ENCODE data around the gene MIAT.

Gene MIAT

GRCh38 chr22:26672590-26673468 lies 15.4 kb downstream of the MIAT start:
- peak; percentile 86 for DNase-seq (ENCODE audit: low spot score)
- in situ Hi-C loops (cut with MboI; ENCODE audit: low sequenced_read_pairs, unreplicated experiment) = no loop called here
- TF ChIP-seq CTCF (IDR thresholded peaks at IDR 0.05; ENCODE audit: borderline replicate concordance, control extremely low read depth, extremely low read depth, insufficient read depth, missing control alignments) = peak; percentile 51

GRCh38 chr22:26673486-26673885 lies 16.1 kb downstream of the MIAT start:
- in situ Hi-C loops (cut with MboI; ENCODE audit: low sequenced_read_pairs, unreplicated experiment) = no loop called here
- no peak for DNase-seq (ENCODE audit: low spot score)
- TF ChIP-seq CTCF (IDR thresholded peaks at IDR 0.05; ENCODE audit: borderline replicate concordance, control extremely low read depth, extremely low read depth, insufficient read depth, missing control alignments) = no peak

GRCh38 chr22:26674211-26675190 lies 17.1 kb downstream of the MIAT start:
- no peak for DNase-seq (ENCODE audit: low spot score)
- no peak for TF ChIP-seq CTCF (IDR thresholded peaks at IDR 0.05; ENCODE audit: borderline replicate concordance, control extremely low read depth, extremely low read depth, insufficient read depth, missing control alignments)
- in situ Hi-C loops (cut with MboI; ENCODE audit: low sequenced_read_pairs, unreplicated experiment) = no loop called here

- TF ChIP-seq CTCF (IDR thresholded peaks at IDR 0.05; ENCODE audit: borderline replicate concordance, control extremely low read depth, extremely low read depth, insufficient read depth, missing control alignments) = no peak
- no peak for DNase-seq (ENCODE audit: low spot score)
- in situ Hi-C loops (cut with MboI; ENCODE audit: low sequenced_read_pairs, unreplicated experiment) = no loop called here
Observed at GRCh38 chr22:26675687-26676268, 18.4 kb downstream of the MIAT start.

GRCh38 chr22:26677217-26677616 lies 19.8 kb downstream of the MIAT start:
- DNase-seq (ENCODE audit: low spot score) = no peak
- in situ Hi-C loops (cut with MboI; ENCODE audit: low sequenced_read_pairs, unreplicated experiment) = no loop called here
- TF ChIP-seq CTCF (IDR thresholded peaks at IDR 0.05; ENCODE audit: borderline replicate concordance, control extremely low read depth, extremely low read depth, insufficient read depth, missing control alignments) = no peak

GRCh38 chr22:26679003-26679629 lies 21.7 kb downstream of the MIAT start:
- peak; percentile 82 for TF ChIP-seq CTCF (IDR thresholded peaks at IDR 0.05; ENCODE audit: borderline replicate concordance, control extremely low read depth, extremely low read depth, insufficient read depth, missing control alignments)
- in situ Hi-C loops (cut with MboI; ENCODE audit: low sequenced_read_pairs, unreplicated experiment) = no loop called here
- peak; percentile 79 for DNase-seq (ENCODE audit: low spot score)

Measured in GM13976 (cell line).